A549 (cell line): Measurements from ENCODE around the gene PLEKHM2. TPM values are rescaled to one million over a fixed set of nuclear protein-coding genes. Genes with fewer than 3 reads are reported as not detected.

Source experiments
- ATAC-seq, 2 experiments: fragments of 200-7000 bp in 1 of 2; fragments of >200 bp in 1 of 2; cut with Nextera tagmentation in 1 of 2; cut with Tn5 transposase in 1 of 2; 3 replicates each; pipeline versions ENCODE4 v1.8.0 to v1.9.1; 2018 to 2020; ENCODE audit warnings: mild to moderate bottlenecking in 1 of 2, moderate library complexity in 1 of 2
- CTCF ChIA-PET: fragments of 300-600 bp; sonication (Branson Sonifier 250); formaldehyde crosslinking; extraction: SDS; loops from one replicate; lab custom pipeline; 2021; ENCODE audit warnings: antibody characterized with exemption, inconsistent platforms; lab: Yijun Ruan, JAX
- POLR2A ChIA-PET: fragments of 350-600 bp; formaldehyde crosslinking; extraction: SDS; loops from one replicate; lab custom pipeline; 2021; ENCODE audit warnings: antibody characterized with exemption, inconsistent platforms; lab: Yijun Ruan, JAX
- DNase-seq, 2 experiments: peaks; one replicate each; pipeline versions ENCODE4 v3.0.0 to v3.0.0-alpha.2; 2011 to 2016; ENCODE audit warnings: low read depth in 1 of 2, low spot score in 1 of 2
- FAIRE-seq: peaks from 2 replicates; lab custom pipeline; 2011; peaks lifted over from hg19 to GRCh38; lab: Jason Lieb, UNC
- H3K27ac ChIP-seq, 2 experiments: fragments of >200 bp; sonication (Bioruptor Twin); formaldehyde crosslinking; 3 replicates each; pipeline ENCODE4 v1.5.1; 2016 to 2017
- H3K4me1 ChIP-seq: fragments of >200 bp; sonication (Bioruptor Twin); formaldehyde crosslinking; 3 replicates; pipeline ENCODE4 v1.6.1; 2016
- H3K4me2 ChIP-seq: fragments of >200 bp; sonication (Bioruptor Twin); formaldehyde crosslinking; 3 replicates; pipeline ENCODE4 v1.6.1; 2016
- H3K4me3 ChIP-seq: fragments of >200 bp; sonication (Bioruptor Twin); formaldehyde crosslinking; 3 replicates; pipeline ENCODE4 v1.5.1; 2016
- H3K9me3 ChIP-seq: fragments of >200 bp; sonication (Bioruptor Twin); formaldehyde crosslinking; 3 replicates; pipeline ENCODE4 v1.6.1; 2016
- ATOH8 ChIP-seq: fragments of 250-450 bp; sonication (Bioruptor Pico); IDR thresholded peaks from 2 replicates; pipeline ENCODE4 v1.5.0; 2020; ENCODE audit warnings: low read depth, mild to moderate bottlenecking, moderate library complexity
- CBX8 ChIP-seq: fragments of 200-600 bp; sonication (generic); IDR thresholded peaks from 2 replicates; pipeline ENCODE4 v1.6.1; 2016
- CEBPB ChIP-seq, 2 experiments: fragments of >200 bp in 1 of 2; sonication (Bioruptor Twin) in 1 of 2; formaldehyde crosslinking in 1 of 2; IDR thresholded peaks; 2 replicates each; pipeline ENCODE4 v1.6.1; 2012 to 2016
- CHD4 ChIP-seq: fragments of 200-600 bp; sonication (generic); IDR thresholded peaks from 2 replicates; pipeline ENCODE4 v1.6.1; 2016; ENCODE audit warnings: antibody characterized with exemption, mild to moderate bottlenecking, borderline replicate concordance
- E2F6 ChIP-seq: IDR thresholded peaks from 2 replicates; pipeline ENCODE4 v1.6.1; 2012; ENCODE audit warnings: low read depth, borderline replicate concordance
- EHF ChIP-seq: fragments of 250-450 bp; sonication (Bioruptor Pico); IDR thresholded peaks from 2 replicates; pipeline ENCODE4 v1.5.0; 2020; ENCODE audit warnings: mild to moderate bottlenecking
- EP300 ChIP-seq, 2 experiments: fragments of >200 bp; sonication (Bioruptor Twin); formaldehyde crosslinking; IDR thresholded peaks; 2 replicates in 1 of 2; 3 replicates in 1 of 2; pipeline ENCODE4 v1.6.1; 2016 to 2017
- ESRRA ChIP-seq: fragments of 150-350 bp; IDR thresholded peaks from 2 replicates; pipeline ENCODE4 v1.6.1; 2014; ENCODE audit warnings: mild to moderate bottlenecking, low read length, borderline replicate concordance
- FOXS1 ChIP-seq: fragments of 250-450 bp; sonication (Bioruptor Pico); IDR thresholded peaks from 2 replicates; pipeline ENCODE4 v1.5.0; 2020; ENCODE audit warnings: mild to moderate bottlenecking, moderate library complexity
- HES2 ChIP-seq: fragments of >200 bp; sonication (Bioruptor Twin); formaldehyde crosslinking; IDR thresholded peaks from 2 replicates; pipeline ENCODE4 v1.6.1; 2016
- HMGXB4 ChIP-seq: fragments of 250-450 bp; sonication (Bioruptor Pico); IDR thresholded peaks from 2 replicates; pipeline ENCODE4 v1.5.0; 2021; ENCODE audit warnings: mild to moderate bottlenecking, moderate library complexity, borderline replicate concordance
- JUNB ChIP-seq: fragments of >200 bp; sonication (Bioruptor Twin); formaldehyde crosslinking; IDR thresholded peaks from 2 replicates; pipeline ENCODE4 v1.6.1; 2016
- KDM5A ChIP-seq: fragments of 200-600 bp; sonication (generic); IDR thresholded peaks from 2 replicates; pipeline ENCODE4 v1.6.1; 2016; ENCODE audit warnings: antibody characterized with exemption, mild to moderate bottlenecking
- MAFK ChIP-seq: fragments of 450-650 bp; IDR thresholded peaks from 2 replicates; pipeline ENCODE4 v1.6.1; 2014; ENCODE audit not compliant: partially characterized antibody
- MAX ChIP-seq: IDR thresholded peaks from 2 replicates; pipeline ENCODE4 v1.6.1; 2012
- RARB ChIP-seq: fragments of 250-450 bp; sonication (Bioruptor Pico); IDR thresholded peaks from 2 replicates; pipeline ENCODE4 v1.8.0; 2021; ENCODE audit warnings: mild to moderate bottlenecking, moderate library complexity
- REST ChIP-seq: fragments of 200-600 bp; sonication (generic); IDR thresholded peaks from 2 replicates; pipeline ENCODE4 v1.6.1; 2016; ENCODE audit warnings: antibody characterized with exemption, mild to moderate bottlenecking, moderate library complexity
- SMC3 ChIP-seq: fragments of >200 bp; sonication (Bioruptor Twin); formaldehyde crosslinking; IDR thresholded peaks from 3 replicates; pipeline ENCODE4 v1.6.1; 2018; ENCODE audit warnings: inconsistent platforms
- TFCP2L1 ChIP-seq: fragments of 250-450 bp; sonication (Bioruptor Pico); IDR thresholded peaks from 2 replicates; pipeline ENCODE4 v1.5.0; 2021; ENCODE audit warnings: mild to moderate bottlenecking
- TP53 ChIP-seq: fragments of 250-450 bp; sonication (Bioruptor Pico); IDR thresholded peaks from 2 replicates; pipeline ENCODE4 v1.5.0; 2021; ENCODE audit warnings: mild to moderate bottlenecking, moderate library complexity
- ZC3H11A ChIP-seq: fragments of 450-650 bp; IDR thresholded peaks from 2 replicates; pipeline ENCODE4 v1.6.1; 2014; ENCODE audit warnings: antibody characterized with exemption, mild to moderate bottlenecking
- WGBS: methylation state at CpG from one replicate; pipeline ENCODE4 v1.1.6; 2017; ENCODE audit errors: missing lambda C conversion rate; 5-methylcytosine and 5-hydroxymethylcytosine counted together
- polyA plus RNA-seq, 4 experiments: library from polyadenylated mRNA; depleted of rRNA in 3 of 4; stranded (reverse); fragments of >200 nt; fragmentation: RNase III in 1 of 4; extraction: RNeasy Plus Mini Kit Qiagen cat#74134 plus additional on column Dnase treatment in 1 of 4; gene quantifications; 2 replicates in 3 of 4; 3 replicates in 1 of 4; pipeline ENCODE4 v1.2.3, GENCODE V29; 2011 to 2017

Gene PLEKHM2
- polyA plus RNA-seq, 2 of the 4 experiments (the other 2 are of a cell fraction) = 14.7 to 21.5 TPM

- CTCF ChIA-PET = interaction anchor here (1.0 to 2.6 kb wide), 3 partner anchors 9 to 53 kb away, joined by 3 to 7 read pairs (median 6); no protein-coding TSS in a partner anchor
- WGBS = 98% methylated on average over 3 of the region's 3 CpGs
- no peak overlapping the region for H3K4me3 ChIP-seq
Measured at GRCh38 chr1:15656464-15656863, 27.7 kb upstream of the PLEKHM2 start.

GRCh38 chr1:15657021-15657420 lies 27.1 kb upstream of the PLEKHM2 start:
- TF ChIP-seq E2F6 (no peak), MAX (no peak), SMC3 (no peak), TP53 (CRISPR knock-in tag) (no peak), HMGXB4 (CRISPR knock-in tag) (no peak), ZC3H11A (no peak), REST (no peak), CHD4 (no peak)
- Histone ChIP-seq H3K4me3 (no peak overlapping the region), H3K27ac (no peak overlapping the region), H3K4me1 (no peaks in the 10 kb centered on the region), H3K9me3 (no peaks in the 10 kb centered on the region), H3K4me2 (no peak overlapping the region)
- POLR2A ChIA-PET = no interaction called here
- DNase-seq (no peak), ATAC-seq (no peak), FAIRE-seq (no peak)
- CTCF ChIA-PET = no interaction called here
- 92% methylated on average over 1 of the region's 1 CpG for WGBS

More at GRCh38 chr1:15656464-15656863, 27.7 kb upstream of the PLEKHM2 start:
- H3K9me3 ChIP-seq = no peaks in the 10 kb centered on the region
- no peak overlapping the region for H3K4me2 ChIP-seq
- no peak for ATAC-seq
- DNase-seq = no peak
- H3K4me1 ChIP-seq = no peaks in the 10 kb centered on the region
- no peak for TF ChIP-seq FOXS1 (CRISPR knock-in tag)
- no peak for TF ChIP-seq EHF
- no peak for FAIRE-seq
- H3K27ac ChIP-seq = no peak overlapping the region
- POLR2A ChIA-PET = no interaction called here

GRCh38 chr1:15660151-15660550 lies 24.0 kb upstream of the PLEKHM2 start:
- ATAC-seq = no peak

GRCh38 chr1:15662477-15662876 lies 21.6 kb upstream of the PLEKHM2 start:
- CTCF ChIA-PET = no interaction called here
- no peak for TF ChIP-seq CEBPB (IDR thresholded peaks at IDR 0.05)
- TF ChIP-seq SMC3 = no peak
- TF ChIP-seq ATOH8 = no peak
- TF ChIP-seq CBX8 = no peak
- TF ChIP-seq RARB = no peak
- no peak for TF ChIP-seq FOXS1 (CRISPR knock-in tag)
- no peak for TF ChIP-seq MAFK
- TF ChIP-seq ESRRA = no peak
- TF ChIP-seq JUNB = no peak
- no peak for TF ChIP-seq EP300 (IDR thresholded peaks at IDR 0.05)
- no peak for TF ChIP-seq TFCP2L1 (CRISPR knock-in tag)

More at GRCh38 chr1:15660151-15660550, 24.0 kb upstream of the PLEKHM2 start:
- 96% methylated on average over 3 of the region's 3 CpGs for WGBS
- ChIA-PET CTCF (interaction anchor here (1.0 kb wide), 1 partner anchor 12 kb away, joined by 3 read pairs; no protein-coding TSS in a partner anchor), POLR2A (no interaction called here)
- FAIRE-seq (no peak), DNase-seq (no peak)
- no peak for TF ChIP-seq HES2
- TF ChIP-seq KDM5A = no peak
- no peaks in the 10 kb centered on the region for H3K4me1 ChIP-seq
- H3K4me3 ChIP-seq = no peak overlapping the region
- H3K9me3 ChIP-seq = no peaks in the 10 kb centered on the region
- no peak overlapping the region for H3K4me2 ChIP-seq
- no peak overlapping the region for H3K27ac ChIP-seq

More at GRCh38 chr1:15662477-15662876, 21.6 kb upstream of the PLEKHM2 start:
- no peaks in the 10 kb centered on the region for H3K9me3 ChIP-seq
- FAIRE-seq (no peak), ATAC-seq (no peak), DNase-seq (no peak)
- no peak overlapping the region for H3K27ac ChIP-seq
- no peak overlapping the region for H3K4me2 ChIP-seq
- WGBS = 97% methylated on average over 2 of the region's 2 CpGs
- POLR2A ChIA-PET = no interaction called here
- H3K4me1 ChIP-seq = no peaks in the 10 kb centered on the region
- no peak overlapping the region for H3K4me3 ChIP-seq
